ENCODE data around the gene GLIS2.
A peak's percentile ranks its signal among the peaks of the same experiment; 100 is the strongest.

GLIS2 gene

GRCh38 chr16:4293822-4294457 is 21.9 kb upstream of the GLIS2 start:
- intact Hi-C loops (cut with DNase I), result loop anchor here (5.0 kb wide), 1 partner anchor 33 kb away; no protein-coding TSS in a partner anchor
- DNase-seq, result peak in 15 of 42 donors; percentile 12 to 53 (median 32)

GRCh38 chr16:4295581-4295980 is 20.3 kb upstream of the GLIS2 start:
- intact Hi-C loops (cut with DNase I), result no loop called here
- no peak for DNase-seq

- intact Hi-C loops (cut with DNase I), result no loop called here
These were observed 18.4 kb upstream of the GLIS2 start for GRCh38 chr16:4297480-4297879.

GRCh38 chr16:4298761-4299522 is 16.9 kb upstream of the GLIS2 start:
- intact Hi-C loops (cut with DNase I), result no loop called here

More at GRCh38 chr16:4297480-4297879, 18.4 kb upstream of the GLIS2 start:
- DNase-seq, result no peak

GRCh38 chr16:4301177-4301576 is 14.7 kb upstream of the GLIS2 start:
- DNase-seq, result no peak
- intact Hi-C loops (cut with DNase I), result no loop called here

More at GRCh38 chr16:4298761-4299522, 16.9 kb upstream of the GLIS2 start:
- DNase-seq, result peak in 28 of 42 donors; percentile 32 to 83 (median 58)

- intact Hi-C loops (cut with DNase I), result no loop called here
- no peak for DNase-seq
These were observed 13.9 kb upstream of the GLIS2 start for GRCh38 chr16:4301968-4302367.

GRCh38 chr16:4303973-4304372 is 11.9 kb upstream of the GLIS2 start:
- DNase-seq, result peak in 16 of 42 donors; percentile 18 to 67 (median 44)
- intact Hi-C loops (cut with DNase I), result no loop called here

- peak in 1 of 42 donors; percentile 4 for DNase-seq
- intact Hi-C loops (cut with DNase I), result no loop called here
These were observed 9.2 kb upstream of the GLIS2 start for GRCh38 chr16:4306470-4307214.

- intact Hi-C loops (cut with DNase I), result no loop called here
- DNase-seq, result peak; percentile 57 to 94 (median 85)
These were observed 8.4 kb upstream of the GLIS2 start for GRCh38 chr16:4307215-4308037.

GRCh38 chr16:4309102-4309832 is 6.6 kb upstream of the GLIS2 start:
- intact Hi-C loops (cut with DNase I), result no loop called here
- no peak for DNase-seq

GRCh38 chr16:4309833-4310266 is 6.0 kb upstream of the GLIS2 start:
- intact Hi-C loops (cut with DNase I), result no loop called here
- peak in 13 of 42 donors; percentile 22 to 70 (median 44) for DNase-seq

GRCh38 chr16:4313563-4314531 is 2.0 kb upstream of the GLIS2 start:
- DNase-seq, result peak in 2 of 42 donors; percentile 20 to 40
- intact Hi-C loops (cut with DNase I), result no loop called here

- peak in 1 of 42 donors; percentile 52 for DNase-seq
- intact Hi-C loops (cut with DNase I), result no loop called here
These were observed 1.2 kb upstream of the GLIS2 start for GRCh38 chr16:4314532-4315185.

- DNase-seq, result no peak
- intact Hi-C loops (cut with DNase I), result no loop called here
These were observed 419 bp downstream of the GLIS2 start for GRCh38 chr16:4316108-4316863.

- intact Hi-C loops (cut with DNase I), result no loop called here
- peak in 30 of 42 donors; percentile 23 to 81 (median 62) for DNase-seq
These were observed 1.1 kb downstream of the GLIS2 start for GRCh38 chr16:4316864-4317531.
